GM15510 (cell line): ENCODE data around the gene PDSS2.

ENCODE experiments used
- POLR2A ChIP-seq: IDR thresholded peaks from 3 replicates; pipeline ENCODE4 v1.6.1; 2011; ENCODE audit warnings: borderline replicate concordance; ENCODE audit not compliant: insufficient read length; ENCODE audit errors: extremely low read depth

Gene PDSS2

DNA sequence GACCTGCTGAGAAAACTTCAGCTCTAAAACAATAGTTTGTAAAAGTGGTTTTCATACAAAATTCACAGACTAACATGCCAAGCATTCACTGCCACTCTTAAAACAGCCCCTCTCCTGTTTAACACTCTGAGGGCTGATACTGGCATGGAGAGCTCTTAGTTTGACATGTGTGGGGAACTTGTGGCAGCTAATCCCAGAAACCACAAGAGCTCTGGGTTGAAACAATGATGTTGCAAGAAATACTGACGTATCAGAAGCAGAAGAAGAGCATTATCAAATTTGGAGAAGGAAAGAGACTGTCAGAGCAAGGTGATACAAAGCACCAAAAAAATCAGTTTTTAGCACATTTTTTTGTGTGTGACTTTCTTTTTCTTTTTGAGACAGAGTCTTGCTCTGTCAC is 349.2 kb downstream of the PDSS2 start:
- no peak for TF ChIP-seq POLR2A

DNA sequence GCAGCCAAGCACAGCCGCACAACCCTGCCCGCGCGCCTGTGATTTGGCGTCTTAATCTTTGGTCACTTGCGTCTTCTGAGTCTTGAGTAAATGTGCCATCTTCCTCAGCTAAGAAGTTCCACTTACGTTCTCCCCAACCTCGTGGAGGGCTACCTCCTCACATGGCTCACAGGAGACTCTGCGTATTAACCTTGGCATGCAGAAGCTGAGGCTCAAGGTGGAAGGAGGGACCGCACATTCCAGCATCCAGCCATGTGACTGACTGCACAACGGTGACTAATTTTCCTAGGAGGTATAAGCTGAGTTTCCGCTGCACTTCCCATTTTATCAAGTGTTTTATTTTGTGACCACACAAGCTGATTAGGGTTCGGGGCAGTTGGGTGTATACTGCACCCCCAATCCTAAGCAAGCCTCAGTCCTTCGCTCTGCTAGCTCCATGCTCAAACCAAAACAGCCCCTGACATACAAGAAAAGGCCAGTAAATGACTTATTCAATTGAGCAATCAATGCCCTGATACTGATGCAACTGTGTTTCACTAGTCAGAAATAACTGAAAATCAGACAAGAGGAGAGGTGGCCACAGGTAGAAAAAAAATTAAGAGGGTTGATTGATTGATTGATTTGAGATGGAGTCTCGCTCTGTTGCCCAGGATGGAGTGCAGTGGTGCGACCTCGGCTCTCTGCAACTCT is 351.0 kb downstream of the PDSS2 start:
- no peak for TF ChIP-seq POLR2A

DNA sequence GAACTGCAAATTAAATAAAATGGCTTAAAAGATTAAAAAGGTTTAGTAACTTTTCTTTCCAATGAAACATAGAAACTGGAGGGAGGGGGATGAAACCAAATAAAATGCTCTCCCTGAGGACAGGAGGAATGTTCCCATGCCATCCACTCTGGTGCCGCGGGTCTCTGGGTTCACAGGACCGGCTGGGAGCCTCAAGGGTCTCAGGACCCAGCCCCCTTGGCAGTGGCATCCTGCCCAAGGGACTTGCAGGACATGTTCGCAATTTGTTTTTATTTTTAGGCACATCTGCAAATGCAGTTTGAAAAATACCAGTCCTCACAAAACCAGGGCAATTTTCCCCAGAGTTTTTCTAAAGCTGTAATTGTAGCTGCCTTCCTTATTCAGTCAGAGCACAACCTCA is 351.6 kb downstream of the PDSS2 start:
- TF ChIP-seq POLR2A, result no peak

DNA sequence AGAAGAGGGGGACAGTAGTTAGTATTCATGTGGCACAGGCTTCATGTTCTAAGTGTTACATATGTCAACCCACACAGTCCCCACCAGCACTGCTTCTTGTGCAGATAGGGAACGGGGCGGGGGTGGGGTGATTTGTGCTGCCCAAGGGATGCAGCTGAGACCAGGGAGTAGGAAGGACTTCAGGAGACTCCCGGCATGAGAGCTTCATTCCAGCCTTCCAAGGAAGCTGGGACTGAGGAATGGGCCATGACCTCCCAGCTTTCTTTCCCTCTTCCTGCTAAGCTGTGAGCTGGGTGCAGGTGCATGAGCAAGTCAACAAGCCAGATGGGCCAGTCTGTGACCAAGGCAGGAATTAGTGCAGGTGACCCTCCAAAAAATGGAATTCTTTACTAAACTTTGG is 353.2 kb downstream of the PDSS2 start:
- no peak for TF ChIP-seq POLR2A

DNA sequence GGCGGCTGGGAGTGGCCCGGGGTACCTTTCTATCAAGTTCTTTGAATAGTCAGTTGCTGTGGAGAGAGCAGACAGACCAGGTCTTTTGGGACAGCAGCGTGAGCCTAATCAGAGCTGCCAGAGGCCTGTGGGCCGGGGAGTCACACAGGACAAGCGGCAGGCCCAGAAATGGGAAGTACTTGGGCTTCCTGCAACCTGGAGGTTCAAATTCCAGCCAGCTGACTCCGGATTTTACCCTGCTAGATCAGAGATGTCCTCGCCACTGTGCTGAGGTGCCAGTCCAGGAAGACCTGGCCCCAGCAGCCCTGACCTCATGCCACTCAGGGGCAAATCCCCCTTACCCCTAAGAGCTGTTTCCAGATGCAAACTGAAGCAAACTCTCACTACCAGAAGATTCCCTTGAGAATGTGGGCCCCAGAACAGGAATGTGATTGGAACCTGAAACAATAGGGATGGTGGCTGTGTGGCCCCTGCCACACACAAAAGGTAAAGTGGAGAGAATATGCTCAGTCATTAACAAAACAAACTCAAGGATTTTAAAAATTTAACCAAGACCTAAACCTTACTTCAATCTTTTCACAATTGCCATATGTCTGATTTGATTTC is 353.8 kb downstream of the PDSS2 start:
- no peak for TF ChIP-seq POLR2A

DNA sequence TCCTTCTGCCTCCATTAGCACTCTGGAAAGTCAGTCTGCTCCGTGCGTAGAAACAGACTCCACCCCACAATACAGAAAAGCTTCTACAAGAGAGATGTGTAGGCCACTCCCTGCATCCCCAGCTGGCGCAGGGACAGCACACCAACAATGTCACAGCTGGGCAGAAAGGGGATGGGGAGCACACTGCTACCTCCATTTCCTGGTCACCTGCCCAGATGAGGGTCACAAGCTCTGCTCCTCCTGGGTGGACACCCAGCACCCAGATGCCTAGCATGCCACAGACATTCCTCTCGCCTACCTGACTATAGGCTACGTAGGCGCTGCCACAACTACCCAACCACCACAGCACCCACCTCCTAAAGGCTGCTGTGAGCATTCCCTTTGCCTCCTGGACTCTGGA is 356.3 kb downstream of the PDSS2 start:
- no peak for TF ChIP-seq POLR2A
